GM23338 (cell line): ENCODE data around the gene MINK1. TPM values are rescaled to one million over a fixed set of nuclear protein-coding genes. Genes with fewer than 3 reads are reported as not detected.

Experiments used
- ATAC-seq: fragments of 200-7000 bp; cut with Tn5 transposase; 3 replicates; pipeline ENCODE4 v1.9.1; 2020
- DNase-seq: peaks from one replicate; pipeline ENCODE4 v3.0.0-alpha.2; 2015; ENCODE audit warnings: low spot score
- H2AFZ ChIP-seq: fragments of 200-600 bp; sonication (generic); 2 replicates; pipeline ENCODE4 v1.8.0; 2016; ENCODE audit warnings: antibody characterized with exemption, mild to moderate bottlenecking, moderate library complexity
- H3F3A ChIP-seq: fragments of 200-600 bp; sonication (generic); replicated peaks from 2 replicates; pipeline ENCODE4 v1.8.0; 2017; ENCODE audit warnings: antibody characterized with exemption, mixed run types, low read depth
- H3K27ac ChIP-seq: fragments of 200-600 bp; sonication (generic); 2 replicates; pipeline ENCODE4 v1.6.1; 2016; ENCODE audit warnings: low read depth
- H3K27me3 ChIP-seq: fragments of 200-600 bp; sonication (generic); 2 replicates; pipeline ENCODE4 v1.8.0; 2016; ENCODE audit warnings: mild to moderate bottlenecking, mixed run types, moderate library complexity; ENCODE audit not compliant: insufficient read depth
- H3K36me3 ChIP-seq: fragments of 200-600 bp; sonication (generic); 2 replicates; pipeline ENCODE4 v1.8.0; 2016; ENCODE audit warnings: mild to moderate bottlenecking; ENCODE audit not compliant: insufficient read depth
- H3K4me1 ChIP-seq: fragments of 200-600 bp; sonication (generic); 2 replicates; pipeline ENCODE4 v1.8.0; 2016; ENCODE audit warnings: mild to moderate bottlenecking, moderate library complexity; ENCODE audit not compliant: insufficient read depth
- H3K4me2 ChIP-seq: fragments of 200-600 bp; sonication (generic); 2 replicates; pipeline ENCODE4 v1.7.1; 2017; ENCODE audit warnings: mixed run types
- H3K4me3 ChIP-seq: fragments of 200-600 bp; sonication (generic); 2 replicates; pipeline ENCODE4 v1.6.1; 2016; ENCODE audit warnings: mixed run types
- H3K79me2 ChIP-seq: fragments of 200-600 bp; sonication (generic); replicated peaks from 2 replicates; pipeline ENCODE4 v1.8.0; 2017; ENCODE audit warnings: mild to moderate bottlenecking; ENCODE audit not compliant: insufficient read depth
- H3K9me2 ChIP-seq: fragments of 200-600 bp; sonication (generic); 2 replicates; pipeline ENCODE4 v1.8.0; 2017; ENCODE audit not compliant: insufficient read depth
- H4K20me1 ChIP-seq: fragments of 200-600 bp; sonication (generic); replicated peaks from 2 replicates; pipeline ENCODE4 v1.8.0; 2017; ENCODE audit warnings: mild to moderate bottlenecking; ENCODE audit not compliant: insufficient read depth
- H3K27ac Mint-ChIP-seq: 2 replicates; pipeline ENCODE4 v1.8.0; 2020; ENCODE audit warnings: inconsistent platforms, mild to moderate bottlenecking, moderate library complexity, mixed read lengths
- H3K27me3 Mint-ChIP-seq: 3 replicates; pipeline ENCODE4 v1.8.0; 2022; ENCODE audit warnings: low read depth, mild to moderate bottlenecking, moderate library complexity, mixed read lengths, inconsistent platforms; ENCODE audit not compliant: insufficient read depth, poor library complexity
- H3K36me3 Mint-ChIP-seq: 3 replicates; pipeline ENCODE4 v1.8.0; 2021; ENCODE audit warnings: low read depth, mild to moderate bottlenecking, inconsistent platforms, moderate library complexity, mixed read lengths
- H3K4me1 Mint-ChIP-seq: 3 replicates; pipeline ENCODE4 v1.8.0; 2020; ENCODE audit warnings: mild to moderate bottlenecking, inconsistent platforms, mixed read lengths
- H3K4me3 Mint-ChIP-seq: 3 replicates; pipeline ENCODE4 v1.8.0; 2021; ENCODE audit warnings: moderate library complexity, mild to moderate bottlenecking, inconsistent platforms, mixed read lengths
- H3K9me3 Mint-ChIP-seq: 3 replicates; pipeline ENCODE4 v1.8.0; 2020; ENCODE audit warnings: moderate library complexity, mild to moderate bottlenecking, inconsistent platforms, mixed read lengths
- CREB1 ChIP-seq: fragments of 250-450 bp; sonication (Bioruptor Pico); IDR thresholded peaks from 2 replicates; pipeline ENCODE4 v1.5.0; 2020; ENCODE audit warnings: low read depth, mild to moderate bottlenecking, moderate library complexity
- EZH2 ChIP-seq: fragments of 200-600 bp; sonication (generic); IDR thresholded peaks from one replicate; pipeline ENCODE4 v1.8.0; 2017; ENCODE audit warnings: antibody characterized with exemption, mild to moderate bottlenecking, low read depth; ENCODE audit not compliant: unreplicated experiment
- EZH2phosphoT487 ChIP-seq: fragments of 200-600 bp; sonication (generic); IDR thresholded peaks from one replicate; pipeline ENCODE4 v1.8.1; 2018; ENCODE audit warnings: antibody characterized with exemption; ENCODE audit not compliant: unreplicated experiment
- JUNB ChIP-seq: IDR thresholded peaks from one replicate; pipeline ENCODE4 v1.6.1; 2016; ENCODE audit warnings: antibody characterized with exemption; ENCODE audit not compliant: unreplicated experiment
- NANOG ChIP-seq: IDR thresholded peaks from 2 replicates; pipeline ENCODE4 v1.6.1; 2016; ENCODE audit warnings: antibody characterized with exemption, borderline replicate concordance
- POLR2AphosphoS5 ChIP-seq: IDR thresholded peaks from 2 replicates; pipeline ENCODE4 v1.6.1; 2016; ENCODE audit warnings: antibody characterized with exemption, low read depth
- STAT1 ChIP-seq: IDR thresholded peaks from one replicate; pipeline ENCODE4 v1.6.1; 2016; ENCODE audit warnings: antibody characterized with exemption; ENCODE audit not compliant: unreplicated experiment
- ZNF114 ChIP-seq: fragments of 250-450 bp; sonication (Bioruptor Pico); IDR thresholded peaks from 2 replicates; pipeline ENCODE4 v1.5.0; 2020; ENCODE audit warnings: mild to moderate bottlenecking, moderate library complexity
- ZNF331 ChIP-seq: fragments of 250-450 bp; sonication (Bioruptor Pico); IDR thresholded peaks from 2 replicates; pipeline ENCODE4 v1.5.0; 2020; ENCODE audit warnings: low read depth, mild to moderate bottlenecking, moderate library complexity
- polyA plus RNA-seq: library from polyadenylated mRNA; unstranded; fragments of >200 nt; fragmentation: Nextera tagmentation; extraction: Ambion mirVana; gene quantifications from 2 replicates; pipeline ENCODE4 v1.2.1, GENCODE V29; 2016
- total RNA-seq: library from RNA; depleted of rRNA; stranded (reverse); fragments of >200 nt; shearing (Covaris generic); gene quantifications from 2 replicates; pipeline ENCODE4 v1.2.3, GENCODE V29; 2014
- TF ChIP-seq, protein P1 (sequence below), 2 experiments: fragments of 200-600 bp in 1 of 2; sonication (generic) in 1 of 2; conservative IDR thresholded peaks; 2 replicates each; pipeline versions ENCODE4 v1.5.1 to v1.6.1; 2016 to 2017; ENCODE audit warnings: antibody characterized with exemption in 2 of 2, low read depth in 2 of 2, mild to moderate bottlenecking in 2 of 2, moderate library complexity in 1 of 2
- TF ChIP-seq, protein P2 (sequence below): fragments of 250-450 bp; sonication (Bioruptor Pico); IDR thresholded peaks from 2 replicates; pipeline ENCODE4 v1.5.0; 2020; ENCODE audit warnings: mild to moderate bottlenecking, moderate library complexity
- TF ChIP-seq, protein P3 (sequence below): IDR thresholded peaks from 2 replicates; pipeline ENCODE4 v1.6.1; 2016; ENCODE audit warnings: antibody characterized with exemption
- TF ChIP-seq, protein P4 (sequence below): IDR thresholded peaks from one replicate; pipeline ENCODE4 v1.6.1; 2018; ENCODE audit warnings: antibody characterized with exemption; ENCODE audit not compliant: unreplicated experiment

The MINK1 gene
- total and polyA plus RNA-seq, 2 experiments from 2014 or later: 17.3 to 54.9 TPM

DNA sequence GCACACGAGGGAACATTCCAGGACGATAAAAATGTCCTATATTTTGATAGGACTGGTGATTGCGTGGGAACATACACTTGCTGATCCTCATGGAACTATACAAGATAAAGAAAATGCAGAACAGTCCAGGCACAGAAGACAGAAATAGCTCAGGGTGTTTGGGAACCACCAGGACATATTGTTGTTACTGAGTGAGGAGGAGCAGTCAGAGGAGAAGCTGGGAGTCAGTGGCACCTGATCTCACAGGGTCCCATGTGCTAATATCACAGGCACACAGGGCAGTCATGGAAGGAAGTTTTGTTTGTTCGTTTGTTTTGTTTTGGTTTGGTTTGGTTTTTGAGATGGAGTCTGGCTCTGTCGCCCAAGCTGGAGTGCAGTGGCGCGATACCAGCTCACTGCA lies 20.4 kb upstream of the MINK1 start:
- no peak for ATAC-seq
- Mint-ChIP-seq H3K36me3 (peaks cover 39% of the 10 kb centered on the region), H3K27ac (no peak overlapping the region), H3K27me3 (peaks cover 9% of the 10 kb centered on the region), H3K9me3 (peaks cover 2% of the 10 kb centered on the region), H3K4me1 (peaks cover 5% of the 10 kb centered on the region; the same call in 2 of the 3 replicates), H3K4me3 (no peak overlapping the region)
- H3K36me3 ChIP-seq: peaks cover 20% of the 10 kb centered on the region
- no peaks in the 10 kb centered on the region for H3K79me2 ChIP-seq
- no peak overlapping the region for H3K27ac ChIP-seq
- TF ChIP-seq EZH2phosphoT487 (no peak), JUNB (no peak), ZNF114 (CRISPR knock-in tag) (no peak), STAT1 (no peak), NANOG (no peak), POLR2AphosphoS5 (no peak), ZNF331 (CRISPR knock-in tag) (no peak), CREB1 (CRISPR knock-in tag) (no peak), EZH2 (no peak)
- TF ChIP-seq, protein P1, sequence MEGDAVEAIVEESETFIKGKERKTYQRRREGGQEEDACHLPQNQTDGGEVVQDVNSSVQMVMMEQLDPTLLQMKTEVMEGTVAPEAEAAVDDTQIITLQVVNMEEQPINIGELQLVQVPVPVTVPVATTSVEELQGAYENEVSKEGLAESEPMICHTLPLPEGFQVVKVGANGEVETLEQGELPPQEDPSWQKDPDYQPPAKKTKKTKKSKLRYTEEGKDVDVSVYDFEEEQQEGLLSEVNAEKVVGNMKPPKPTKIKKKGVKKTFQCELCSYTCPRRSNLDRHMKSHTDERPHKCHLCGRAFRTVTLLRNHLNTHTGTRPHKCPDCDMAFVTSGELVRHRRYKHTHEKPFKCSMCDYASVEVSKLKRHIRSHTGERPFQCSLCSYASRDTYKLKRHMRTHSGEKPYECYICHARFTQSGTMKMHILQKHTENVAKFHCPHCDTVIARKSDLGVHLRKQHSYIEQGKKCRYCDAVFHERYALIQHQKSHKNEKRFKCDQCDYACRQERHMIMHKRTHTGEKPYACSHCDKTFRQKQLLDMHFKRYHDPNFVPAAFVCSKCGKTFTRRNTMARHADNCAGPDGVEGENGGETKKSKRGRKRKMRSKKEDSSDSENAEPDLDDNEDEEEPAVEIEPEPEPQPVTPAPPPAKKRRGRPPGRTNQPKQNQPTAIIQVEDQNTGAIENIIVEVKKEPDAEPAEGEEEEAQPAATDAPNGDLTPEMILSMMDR (conservative IDR thresholded peaks at IDR 0.05; ENCODE audit: low read depth in 2 of 2): no peak
- TF ChIP-seq, protein P2, sequence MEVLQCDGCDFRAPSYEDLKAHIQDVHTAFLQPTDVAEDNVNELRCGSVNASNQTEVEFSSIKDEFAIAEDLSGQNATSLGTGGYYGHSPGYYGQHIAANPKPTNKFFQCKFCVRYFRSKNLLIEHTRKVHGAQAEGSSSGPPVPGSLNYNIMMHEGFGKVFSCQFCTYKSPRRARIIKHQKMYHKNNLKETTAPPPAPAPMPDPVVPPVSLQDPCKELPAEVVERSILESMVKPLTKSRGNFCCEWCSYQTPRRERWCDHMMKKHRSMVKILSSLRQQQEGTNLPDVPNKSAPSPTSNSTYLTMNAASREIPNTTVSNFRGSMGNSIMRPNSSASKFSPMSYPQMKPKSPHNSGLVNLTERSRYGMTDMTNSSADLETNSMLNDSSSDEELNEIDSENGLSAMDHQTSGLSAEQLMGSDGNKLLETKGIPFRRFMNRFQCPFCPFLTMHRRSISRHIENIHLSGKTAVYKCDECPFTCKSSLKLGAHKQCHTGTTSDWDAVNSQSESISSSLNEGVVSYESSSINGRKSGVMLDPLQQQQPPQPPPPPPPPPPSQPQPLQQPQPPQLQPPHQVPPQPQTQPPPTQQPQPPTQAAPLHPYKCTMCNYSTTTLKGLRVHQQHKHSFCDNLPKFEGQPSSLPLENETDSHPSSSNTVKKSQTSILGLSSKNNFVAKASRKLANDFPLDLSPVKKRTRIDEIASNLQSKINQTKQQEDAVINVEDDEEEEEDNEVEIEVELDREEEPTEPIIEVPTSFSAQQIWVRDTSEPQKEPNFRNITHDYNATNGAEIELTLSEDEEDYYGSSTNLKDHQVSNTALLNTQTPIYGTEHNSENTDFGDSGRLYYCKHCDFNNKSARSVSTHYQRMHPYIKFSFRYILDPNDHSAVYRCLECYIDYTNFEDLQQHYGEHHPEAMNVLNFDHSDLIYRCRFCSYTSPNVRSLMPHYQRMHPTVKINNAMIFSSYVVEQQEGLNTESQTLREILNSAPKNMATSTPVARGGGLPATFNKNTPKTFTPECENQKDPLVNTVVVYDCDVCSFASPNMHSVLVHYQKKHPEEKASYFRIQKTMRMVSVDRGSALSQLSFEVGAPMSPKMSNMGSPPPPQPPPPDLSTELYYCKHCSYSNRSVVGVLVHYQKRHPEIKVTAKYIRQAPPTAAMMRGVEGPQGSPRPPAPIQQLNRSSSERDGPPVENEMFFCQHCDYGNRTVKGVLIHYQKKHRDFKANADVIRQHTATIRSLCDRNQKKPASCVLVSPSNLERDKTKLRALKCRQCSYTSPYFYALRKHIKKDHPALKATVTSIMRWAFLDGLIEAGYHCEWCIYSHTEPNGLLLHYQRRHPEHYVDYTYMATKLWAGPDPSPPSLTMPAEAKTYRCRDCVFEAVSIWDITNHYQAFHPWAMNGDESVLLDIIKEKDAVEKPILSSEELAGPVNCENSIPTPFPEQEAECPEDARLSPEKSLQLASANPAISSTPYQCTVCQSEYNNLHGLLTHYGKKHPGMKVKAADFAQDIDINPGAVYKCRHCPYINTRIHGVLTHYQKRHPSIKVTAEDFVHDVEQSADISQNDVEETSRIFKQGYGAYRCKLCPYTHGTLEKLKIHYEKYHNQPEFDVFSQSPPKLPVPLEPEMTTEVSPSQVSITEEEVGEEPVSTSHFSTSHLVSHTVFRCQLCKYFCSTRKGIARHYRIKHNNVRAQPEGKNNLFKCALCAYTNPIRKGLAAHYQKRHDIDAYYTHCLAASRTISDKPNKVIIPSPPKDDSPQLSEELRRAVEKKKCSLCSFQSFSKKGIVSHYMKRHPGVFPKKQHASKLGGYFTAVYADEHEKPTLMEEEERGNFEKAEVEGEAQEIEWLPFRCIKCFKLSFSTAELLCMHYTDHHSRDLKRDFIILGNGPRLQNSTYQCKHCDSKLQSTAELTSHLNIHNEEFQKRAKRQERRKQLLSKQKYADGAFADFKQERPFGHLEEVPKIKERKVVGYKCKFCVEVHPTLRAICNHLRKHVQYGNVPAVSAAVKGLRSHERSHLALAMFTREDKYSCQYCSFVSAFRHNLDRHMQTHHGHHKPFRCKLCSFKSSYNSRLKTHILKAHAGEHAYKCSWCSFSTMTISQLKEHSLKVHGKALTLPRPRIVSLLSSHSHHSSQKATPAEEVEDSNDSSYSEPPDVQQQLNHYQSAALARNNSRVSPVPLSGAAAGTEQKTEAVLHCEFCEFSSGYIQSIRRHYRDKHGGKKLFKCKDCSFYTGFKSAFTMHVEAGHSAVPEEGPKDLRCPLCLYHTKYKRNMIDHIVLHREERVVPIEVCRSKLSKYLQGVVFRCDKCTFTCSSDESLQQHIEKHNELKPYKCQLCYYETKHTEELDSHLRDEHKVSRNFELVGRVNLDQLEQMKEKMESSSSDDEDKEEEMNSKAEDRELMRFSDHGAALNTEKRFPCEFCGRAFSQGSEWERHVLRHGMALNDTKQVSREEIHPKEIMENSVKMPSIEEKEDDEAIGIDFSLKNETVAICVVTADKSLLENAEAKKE (CRISPR knock-in tag): no peak
- TF ChIP-seq, protein P3, sequence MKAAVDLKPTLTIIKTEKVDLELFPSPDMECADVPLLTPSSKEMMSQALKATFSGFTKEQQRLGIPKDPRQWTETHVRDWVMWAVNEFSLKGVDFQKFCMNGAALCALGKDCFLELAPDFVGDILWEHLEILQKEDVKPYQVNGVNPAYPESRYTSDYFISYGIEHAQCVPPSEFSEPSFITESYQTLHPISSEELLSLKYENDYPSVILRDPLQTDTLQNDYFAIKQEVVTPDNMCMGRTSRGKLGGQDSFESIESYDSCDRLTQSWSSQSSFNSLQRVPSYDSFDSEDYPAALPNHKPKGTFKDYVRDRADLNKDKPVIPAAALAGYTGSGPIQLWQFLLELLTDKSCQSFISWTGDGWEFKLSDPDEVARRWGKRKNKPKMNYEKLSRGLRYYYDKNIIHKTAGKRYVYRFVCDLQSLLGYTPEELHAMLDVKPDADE: no peak
- TF ChIP-seq, protein P4, sequence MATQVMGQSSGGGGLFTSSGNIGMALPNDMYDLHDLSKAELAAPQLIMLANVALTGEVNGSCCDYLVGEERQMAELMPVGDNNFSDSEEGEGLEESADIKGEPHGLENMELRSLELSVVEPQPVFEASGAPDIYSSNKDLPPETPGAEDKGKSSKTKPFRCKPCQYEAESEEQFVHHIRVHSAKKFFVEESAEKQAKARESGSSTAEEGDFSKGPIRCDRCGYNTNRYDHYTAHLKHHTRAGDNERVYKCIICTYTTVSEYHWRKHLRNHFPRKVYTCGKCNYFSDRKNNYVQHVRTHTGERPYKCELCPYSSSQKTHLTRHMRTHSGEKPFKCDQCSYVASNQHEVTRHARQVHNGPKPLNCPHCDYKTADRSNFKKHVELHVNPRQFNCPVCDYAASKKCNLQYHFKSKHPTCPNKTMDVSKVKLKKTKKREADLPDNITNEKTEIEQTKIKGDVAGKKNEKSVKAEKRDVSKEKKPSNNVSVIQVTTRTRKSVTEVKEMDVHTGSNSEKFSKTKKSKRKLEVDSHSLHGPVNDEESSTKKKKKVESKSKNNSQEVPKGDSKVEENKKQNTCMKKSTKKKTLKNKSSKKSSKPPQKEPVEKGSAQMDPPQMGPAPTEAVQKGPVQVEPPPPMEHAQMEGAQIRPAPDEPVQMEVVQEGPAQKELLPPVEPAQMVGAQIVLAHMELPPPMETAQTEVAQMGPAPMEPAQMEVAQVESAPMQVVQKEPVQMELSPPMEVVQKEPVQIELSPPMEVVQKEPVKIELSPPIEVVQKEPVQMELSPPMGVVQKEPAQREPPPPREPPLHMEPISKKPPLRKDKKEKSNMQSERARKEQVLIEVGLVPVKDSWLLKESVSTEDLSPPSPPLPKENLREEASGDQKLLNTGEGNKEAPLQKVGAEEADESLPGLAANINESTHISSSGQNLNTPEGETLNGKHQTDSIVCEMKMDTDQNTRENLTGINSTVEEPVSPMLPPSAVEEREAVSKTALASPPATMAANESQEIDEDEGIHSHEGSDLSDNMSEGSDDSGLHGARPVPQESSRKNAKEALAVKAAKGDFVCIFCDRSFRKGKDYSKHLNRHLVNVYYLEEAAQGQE: no peak
- H3K4me2 ChIP-seq: no peak overlapping the region
- no peaks in the 10 kb centered on the region for H3K27me3 ChIP-seq
- H2AFZ ChIP-seq: no peak overlapping the region
- peaks cover 3% of the 10 kb centered on the region; the same call in 1 of the 2 replicates for H3K4me1 ChIP-seq
- no peaks in the 10 kb centered on the region for H3K9me2 ChIP-seq
- H4K20me1 ChIP-seq: no peaks in the 10 kb centered on the region
- H3K4me3 ChIP-seq: no peak overlapping the region
- DNase-seq: no peak
- 0 out of 2 replicates have a peak, but pooled peaks cover 3% of the 10 kb centered on the region for H3F3A ChIP-seq
